Effector memory CD4-positive, alpha-beta T cell (primary cell): ENCODE results near the gene NTSR1.

ENCODE experiments used
- DNase-seq, 3 donors: peaks; one replicate each; pipeline ENCODE4 v3.0.0-alpha.2; 2020
- H3K27ac ChIP-seq: 2 replicates; pipeline ENCODE4 v1.7.0; 2013; ENCODE audit warnings: mild to moderate bottlenecking, low read length, moderate library complexity; ENCODE audit not compliant: insufficient read depth, poor library complexity, severe bottlenecking
- H3K27me3 ChIP-seq: replicated peaks from 2 replicates; pipeline ENCODE4 v1.7.0; 2013; ENCODE audit warnings: mild to moderate bottlenecking, low read length; ENCODE audit not compliant: insufficient read depth, control insufficient read depth, poor library complexity, severe bottlenecking
- H3K36me3 ChIP-seq: 2 replicates; pipeline ENCODE4 v1.7.0; 2013; ENCODE audit warnings: mild to moderate bottlenecking, low read length, moderate library complexity; ENCODE audit not compliant: control insufficient read depth, insufficient read depth
- H3K4me1 ChIP-seq: 2 replicates; pipeline ENCODE4 v1.7.0; 2013; ENCODE audit warnings: low read length, mild to moderate bottlenecking; ENCODE audit not compliant: control insufficient read depth, insufficient read depth, poor library complexity, severe bottlenecking
- H3K4me3 ChIP-seq: 2 replicates; pipeline ENCODE4 v1.7.0; 2013; ENCODE audit warnings: low read length, low read depth, mild to moderate bottlenecking; ENCODE audit not compliant: insufficient read depth, poor library complexity, severe bottlenecking
- H3K9me3 ChIP-seq: 2 replicates; pipeline ENCODE4 v1.7.0; 2013; ENCODE audit warnings: mild to moderate bottlenecking, low read length, moderate library complexity; ENCODE audit not compliant: control insufficient read depth

The NTSR1 gene

GRCh38 chr20:62753626-62754025, 45.0 kb downstream of the NTSR1 start:
- no peaks in the 10 kb centered on the region for H3K27me3 ChIP-seq
- no peaks in the 10 kb centered on the region for H3K36me3 ChIP-seq
- H3K4me3 ChIP-seq: no peak overlapping the region
- H3K4me1 ChIP-seq: no peaks in the 10 kb centered on the region
- no peak overlapping the region for H3K27ac ChIP-seq
- H3K9me3 ChIP-seq: no peaks in the 10 kb centered on the region
- no peak for DNase-seq

- no peaks in the 10 kb centered on the region for H3K27me3 ChIP-seq
- H3K4me1 ChIP-seq: no peaks in the 10 kb centered on the region
- no peaks in the 10 kb centered on the region for H3K36me3 ChIP-seq
- no peak overlapping the region for H3K27ac ChIP-seq
- no peak overlapping the region for H3K4me3 ChIP-seq
- DNase-seq: no peak
- no peaks in the 10 kb centered on the region for H3K9me3 ChIP-seq
Measured at GRCh38 chr20:62754122-62754990, 45.7 kb downstream of the NTSR1 start.

- no peaks in the 10 kb centered on the region for H3K9me3 ChIP-seq
- H3K27me3 ChIP-seq: no peaks in the 10 kb centered on the region
- no peaks in the 10 kb centered on the region for H3K36me3 ChIP-seq
- no peaks in the 10 kb centered on the region for H3K4me1 ChIP-seq
- H3K4me3 ChIP-seq: no peak overlapping the region
- no peak overlapping the region for H3K27ac ChIP-seq
- DNase-seq: no peak
Measured at GRCh38 chr20:62754991-62755356, 46.3 kb downstream of the NTSR1 start.

GRCh38 chr20:62755817-62756724, 47.4 kb downstream of the NTSR1 start:
- H3K9me3 ChIP-seq: no peaks in the 10 kb centered on the region
- DNase-seq: no peak
- H3K4me3 ChIP-seq: no peak overlapping the region
- no peaks in the 10 kb centered on the region for H3K36me3 ChIP-seq
- H3K4me1 ChIP-seq: no peaks in the 10 kb centered on the region
- H3K27me3 ChIP-seq: no peaks in the 10 kb centered on the region
- no peak overlapping the region for H3K27ac ChIP-seq

DNA sequence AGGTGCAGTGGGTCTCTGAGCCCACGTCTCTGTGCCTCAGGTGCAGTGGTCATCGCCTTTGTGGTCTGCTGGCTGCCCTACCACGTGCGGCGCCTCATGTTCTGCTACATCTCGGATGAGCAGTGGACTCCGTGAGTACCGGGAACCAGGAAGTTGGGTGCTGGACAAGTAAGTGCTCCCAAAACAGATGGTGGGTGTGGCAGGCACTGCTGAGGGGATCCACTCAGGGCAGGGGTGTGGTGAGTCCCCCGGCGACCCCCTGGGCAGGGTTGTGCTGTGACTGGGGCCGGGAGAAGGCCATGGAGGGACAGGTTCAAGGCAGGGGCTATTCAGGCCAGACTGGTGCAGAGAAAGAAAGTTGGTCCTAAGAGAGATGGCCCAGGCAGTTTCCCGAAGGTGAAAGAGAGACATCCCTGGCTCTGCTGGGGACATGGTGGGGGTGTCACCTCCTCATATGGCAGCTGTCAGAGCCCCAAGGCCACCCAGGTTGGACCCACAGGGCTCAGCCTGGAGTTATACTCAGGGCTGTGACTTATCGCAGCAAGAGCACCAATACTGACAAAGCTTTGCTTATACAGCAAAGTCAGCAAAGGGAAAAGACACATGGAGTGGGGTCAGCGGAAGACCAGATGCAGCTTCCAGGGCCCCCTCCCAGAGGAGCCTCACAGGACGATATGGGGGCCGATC, 49.7 kb downstream of the NTSR1 start:
- no peak for DNase-seq
- no peaks in the 10 kb centered on the region for H3K4me1 ChIP-seq
- no peaks in the 10 kb centered on the region for H3K9me3 ChIP-seq
- H3K36me3 ChIP-seq: no peaks in the 10 kb centered on the region
- no peak overlapping the region for H3K27ac ChIP-seq
- no peaks in the 10 kb centered on the region for H3K27me3 ChIP-seq
- no peak overlapping the region for H3K4me3 ChIP-seq

DNA sequence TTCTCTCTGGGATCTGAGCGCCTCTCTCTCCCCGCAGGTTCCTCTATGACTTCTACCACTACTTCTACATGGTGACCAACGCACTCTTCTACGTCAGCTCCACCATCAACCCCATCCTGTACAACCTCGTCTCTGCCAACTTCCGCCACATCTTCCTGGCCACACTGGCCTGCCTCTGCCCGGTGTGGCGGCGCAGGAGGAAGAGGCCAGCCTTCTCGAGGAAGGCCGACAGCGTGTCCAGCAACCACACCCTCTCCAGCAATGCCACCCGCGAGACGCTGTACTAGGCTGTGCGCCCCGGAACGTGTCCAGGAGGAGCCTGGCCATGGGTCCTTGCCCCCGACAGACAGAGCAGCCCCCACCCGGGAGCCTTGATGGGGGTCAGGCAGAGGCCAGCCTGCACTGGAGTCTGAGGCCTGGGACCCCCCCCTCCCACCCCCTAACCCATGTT, 51.4 kb downstream of the NTSR1 start:
- H3K27me3 ChIP-seq: no peaks in the 10 kb centered on the region
- no peak overlapping the region for H3K4me3 ChIP-seq
- H3K27ac ChIP-seq: no peak overlapping the region
- no peaks in the 10 kb centered on the region for H3K9me3 ChIP-seq
- no peak for DNase-seq
- no peaks in the 10 kb centered on the region for H3K36me3 ChIP-seq
- no peaks in the 10 kb centered on the region for H3K4me1 ChIP-seq

DNA sequence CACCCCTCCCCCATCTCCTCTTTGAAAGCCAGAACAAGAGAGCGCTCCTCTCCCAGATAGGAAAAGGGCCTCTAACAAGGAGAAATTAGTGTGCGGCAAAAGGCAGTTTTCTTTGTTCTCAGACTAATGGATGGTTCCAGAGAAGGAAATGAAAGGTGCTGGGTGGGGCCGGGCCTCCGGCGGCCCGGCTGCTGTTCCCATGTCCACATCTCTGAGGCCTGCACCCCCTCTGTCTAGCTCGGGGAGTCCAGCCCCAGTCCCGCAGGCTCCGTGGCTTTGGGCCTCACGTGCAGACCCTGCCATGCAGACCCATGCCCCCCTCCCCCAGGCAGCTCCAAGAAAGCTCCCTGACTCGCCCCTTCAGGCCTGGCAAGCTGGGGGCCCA, 51.8 kb downstream of the NTSR1 start:
- no peak overlapping the region for H3K4me3 ChIP-seq
- DNase-seq: no peak
- H3K9me3 ChIP-seq: no peaks in the 10 kb centered on the region
- H3K27ac ChIP-seq: no peak overlapping the region
- no peaks in the 10 kb centered on the region for H3K4me1 ChIP-seq
- H3K36me3 ChIP-seq: no peaks in the 10 kb centered on the region
- H3K27me3 ChIP-seq: no peaks in the 10 kb centered on the region

DNA sequence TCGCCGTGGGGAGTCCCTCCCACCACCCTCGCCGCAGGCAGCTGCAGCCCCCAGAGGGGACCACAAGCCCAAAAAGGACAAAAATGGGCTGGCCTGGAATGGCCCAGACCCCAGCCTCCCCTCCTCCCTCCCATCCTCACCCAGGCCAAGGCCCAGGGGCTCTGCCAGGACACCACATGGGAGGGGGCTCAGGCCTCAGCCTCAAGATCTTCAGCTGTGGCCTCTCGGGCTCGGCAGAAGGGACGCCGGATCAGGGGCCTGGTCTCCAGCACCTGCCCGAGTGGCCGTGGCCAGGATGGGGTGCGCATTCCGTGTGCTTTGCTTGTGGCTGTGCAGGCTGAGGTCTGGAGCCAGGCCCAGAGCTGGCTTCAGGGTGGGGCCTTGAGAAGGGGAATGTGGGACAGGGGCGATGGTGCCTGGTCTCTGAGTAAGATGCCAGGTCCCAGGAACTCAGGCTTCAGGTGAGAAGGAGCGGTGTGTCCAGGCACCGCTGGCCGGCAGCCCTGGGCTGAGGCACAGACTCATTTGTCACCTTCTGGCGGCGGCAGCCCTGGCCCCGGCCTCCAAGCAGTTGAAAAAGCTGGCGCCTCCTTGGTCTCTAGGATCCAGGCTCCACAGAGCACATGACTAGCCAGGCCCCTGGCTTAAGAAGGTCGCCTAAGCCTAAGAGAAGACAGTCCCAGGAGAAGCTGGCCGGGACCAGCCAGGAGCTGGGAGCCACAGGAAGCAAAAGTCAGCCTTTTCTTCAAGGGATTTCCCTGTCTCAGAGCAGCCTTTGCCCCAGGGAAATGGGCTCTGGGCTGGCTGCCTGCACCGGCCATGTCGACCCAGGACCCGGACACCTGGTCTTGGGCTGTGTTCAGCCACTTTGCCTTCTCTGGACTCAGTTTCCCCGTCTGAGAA, 52.5 kb downstream of the NTSR1 start:
- Histone ChIP-seq H3K27ac (no peak overlapping the region), H3K4me3 (no peak overlapping the region), H3K27me3 (no peaks in the 10 kb centered on the region), H3K36me3 (no peaks in the 10 kb centered on the region), H3K4me1 (no peaks in the 10 kb centered on the region), H3K9me3 (no peaks in the 10 kb centered on the region)
- DNase-seq: no peak

GRCh38 chr20:62761759-62762131, 53.1 kb downstream of the NTSR1 start:
- DNase-seq: no peak
- Histone ChIP-seq H3K36me3 (no peaks in the 10 kb centered on the region), H3K4me1 (no peaks in the 10 kb centered on the region), H3K4me3 (no peak overlapping the region), H3K27me3 (no peaks in the 10 kb centered on the region), H3K27ac (no peak overlapping the region), H3K9me3 (no peaks in the 10 kb centered on the region)
